HG02973 (cell line): ENCODE results near the gene CBLN3.

Experiments
- ATAC-seq: cut with Tn5 transposase; IDR thresholded peaks from one replicate; pipeline ENCODE4 v1.9.1; 2021; ENCODE audit warnings: moderate library complexity; ENCODE audit not compliant: unreplicated experiment

Gene CBLN3

GRCh38 chr14:24426912-24427536 is 2.4 kb downstream of the CBLN3 start:
- no peak for ATAC-seq

- no peak for ATAC-seq
These were observed 3.1 kb downstream of the CBLN3 start for GRCh38 chr14:24426150-24426911.

GRCh38 chr14:24425704-24426103 is 3.8 kb downstream of the CBLN3 start:
- no peak for ATAC-seq

GRCh38 chr14:24422694-24423601 is 6.5 kb downstream of the CBLN3 start:
- no peak for ATAC-seq

- no peak for ATAC-seq
These were observed 7.2 kb downstream of the CBLN3 start for GRCh38 chr14:24422261-24422660.

DNA sequence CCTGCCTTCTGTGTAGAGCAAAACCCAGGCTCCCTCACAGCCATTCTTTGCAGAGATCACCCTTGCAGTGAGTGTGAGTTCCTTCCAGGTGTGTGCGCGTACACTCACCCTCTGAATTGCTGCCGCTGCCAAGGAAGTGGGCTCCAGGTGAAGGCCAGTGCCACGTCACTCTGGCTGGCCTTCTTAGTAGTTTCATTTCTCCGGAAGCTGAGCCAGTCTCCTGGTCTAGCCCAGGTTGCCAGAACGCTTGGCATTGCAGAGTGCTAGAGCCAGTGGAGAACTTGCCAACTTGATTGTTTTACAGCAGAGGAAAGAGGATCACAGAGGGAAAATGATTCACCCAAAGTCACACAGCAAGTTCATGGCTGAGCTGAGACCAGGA is 11.0 kb downstream of the CBLN3 start:
- no peak for ATAC-seq

- ATAC-seq: no peak
These were observed 11.5 kb downstream of the CBLN3 start for GRCh38 chr14:24417832-24418491.

GRCh38 chr14:24416932-24417619 is 12.4 kb downstream of the CBLN3 start:
- ATAC-seq: no peak

- ATAC-seq: no peak
These were observed 13.1 kb downstream of the CBLN3 start for GRCh38 chr14:24416254-24416931.

DNA sequence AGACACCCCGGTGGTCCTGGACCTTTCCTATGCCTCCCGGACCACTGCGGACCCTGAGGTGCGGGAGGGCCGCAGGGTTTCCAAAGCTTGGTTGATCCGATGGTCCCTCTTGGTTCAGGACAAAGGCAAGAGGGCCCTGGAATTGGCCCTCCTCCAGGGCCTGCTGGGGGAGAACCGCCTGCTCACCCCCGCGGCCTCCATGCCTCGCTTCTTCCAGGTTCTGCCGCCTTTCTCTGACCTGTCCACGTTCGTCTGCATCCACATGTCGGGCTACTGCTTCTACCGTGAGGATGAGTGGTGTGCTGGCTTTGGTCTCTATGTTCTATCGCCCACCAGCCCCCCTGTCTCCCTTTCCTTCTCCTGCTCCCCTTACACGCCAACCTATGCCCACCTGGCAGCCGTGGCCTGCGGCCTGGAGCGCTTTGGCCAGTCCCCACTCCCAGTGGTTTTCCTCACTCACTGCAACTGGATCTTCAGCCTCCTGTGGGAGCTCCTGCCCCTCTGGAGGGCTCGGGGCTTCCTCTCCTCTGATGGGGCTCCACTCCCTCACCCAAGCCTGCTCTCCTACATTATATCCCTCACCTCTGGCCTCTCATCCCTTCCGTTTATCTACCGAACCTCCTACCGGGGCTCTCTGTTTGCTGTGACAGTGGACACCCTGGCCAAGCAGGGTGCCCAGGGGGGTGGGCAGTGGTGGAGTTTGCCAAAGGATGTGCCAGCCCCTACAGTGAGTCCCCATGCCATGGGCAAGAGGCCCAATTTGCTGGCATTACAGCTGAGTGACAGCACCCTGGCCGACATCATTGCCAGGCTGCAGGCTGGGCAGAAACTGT is 13.8 kb downstream of the CBLN3 start:
- no peak for ATAC-seq

- no peak for ATAC-seq
These were observed 14.6 kb downstream of the CBLN3 start for GRCh38 chr14:24414732-24415420.

- no peak for ATAC-seq
These were observed 15.4 kb downstream of the CBLN3 start for GRCh38 chr14:24414077-24414476.

DNA sequence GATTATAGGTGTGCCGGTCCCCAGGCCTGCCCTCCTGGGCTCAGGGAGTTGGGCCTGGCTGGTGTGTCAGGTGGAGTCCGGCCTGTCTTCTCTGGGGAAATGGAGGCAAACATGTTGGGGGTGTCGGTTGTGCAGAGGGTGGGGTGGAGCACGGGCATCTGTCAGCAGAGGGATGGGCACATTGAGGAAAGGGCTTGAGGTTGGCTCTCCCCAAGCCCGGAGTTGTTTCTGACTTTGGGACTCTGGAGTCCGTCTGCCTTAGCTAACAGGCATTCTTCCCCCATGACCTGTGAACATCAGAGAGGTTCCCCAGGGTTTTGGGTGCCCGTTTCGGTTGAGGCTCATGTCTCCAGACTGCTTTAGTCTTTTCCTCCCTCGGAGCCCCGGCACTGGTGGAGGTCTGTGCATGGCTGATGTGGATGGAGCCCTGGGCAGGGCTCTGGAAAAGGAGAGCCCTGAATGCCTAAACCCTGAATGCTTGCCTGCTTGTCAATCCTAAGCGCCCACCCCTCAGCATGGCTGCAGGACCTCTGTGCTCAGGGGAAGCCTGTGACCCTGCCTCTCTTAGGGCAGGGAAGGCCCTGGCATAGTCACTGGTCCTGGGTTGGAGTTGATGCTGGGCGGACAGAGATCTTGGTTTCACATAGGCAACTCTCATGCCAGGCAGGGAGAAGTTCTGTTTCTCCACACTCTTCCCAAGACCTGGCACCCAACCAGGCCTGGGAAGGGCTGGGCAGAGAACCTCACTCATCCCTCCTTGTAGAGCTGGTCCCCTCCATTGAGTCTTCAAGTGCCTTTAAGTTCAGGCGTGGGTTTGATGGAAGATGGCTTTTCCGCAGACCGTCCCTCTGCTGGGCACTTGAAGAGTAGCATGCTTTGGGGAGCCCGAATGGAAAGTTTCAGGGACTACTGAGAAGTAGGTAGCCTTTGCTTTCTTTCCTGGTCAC is 17.8 kb downstream of the CBLN3 start:
- no peak for ATAC-seq

GRCh38 chr14:24409956-24410355 is 19.5 kb downstream of the CBLN3 start:
- no peak for ATAC-seq

DNA sequence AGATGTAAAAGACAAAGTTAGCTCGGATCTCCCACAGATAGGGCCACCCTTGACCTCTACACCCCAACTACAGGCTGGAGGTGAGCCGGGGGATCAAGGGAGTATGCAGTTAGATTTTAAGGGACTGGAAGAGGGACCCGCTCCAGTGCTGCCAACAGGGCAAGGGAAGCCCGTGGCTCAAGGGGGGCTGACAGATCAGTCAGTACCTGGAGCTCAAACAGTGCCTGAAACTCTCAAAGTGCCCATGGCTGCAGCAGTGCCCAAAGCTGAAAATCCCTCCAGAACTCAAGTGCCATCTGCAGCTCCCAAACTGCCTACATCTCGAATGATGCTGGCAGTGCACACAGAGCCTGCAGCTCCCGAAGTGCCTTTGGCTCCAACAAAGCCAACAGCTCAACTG is 20.3 kb downstream of the CBLN3 start:
- ATAC-seq: no peak

- ATAC-seq: no peak
These were observed 20.7 kb downstream of the CBLN3 start for GRCh38 chr14:24408764-24409163.

- no peak for ATAC-seq
These were observed 21.7 kb downstream of the CBLN3 start for GRCh38 chr14:24407608-24408325.
